Hippocampal formation (tissue), 2 donors: ENCODE measurements around the gene IL34.
"Not testable (repeated sequence)": the region's sequence is repeated elsewhere in the genome, so short reads cannot be mapped to it uniquely, and the experiment has no call there.

Experiments
- DNase-seq, 2 donors: peaks; one replicate each; lab custom pipeline; 2025; lab: John Stamatoyannopoulos, UW

Gene IL34

GRCh38 chr16:70632273-70632672 lies 14.1 kb upstream of the IL34 start:
- DNase-seq, result no peak

- DNase-seq, result not testable (repeated sequence)
Observed at GRCh38 chr16:70633617-70634016, 12.7 kb upstream of the IL34 start.

- no peak for DNase-seq
Observed at GRCh38 chr16:70634861-70635260, 11.5 kb upstream of the IL34 start.

GRCh38 chr16:70635336-70636016 lies 10.9 kb upstream of the IL34 start:
- DNase-seq, result no peak

GRCh38 chr16:70638814-70639792 lies 7.3 kb upstream of the IL34 start:
- DNase-seq, result no peak

- DNase-seq, result no peak
Observed at GRCh38 chr16:70642633-70643032, 3.7 kb upstream of the IL34 start.

- DNase-seq, result not testable (repeated sequence)
Observed at GRCh38 chr16:70643264-70643663, 3.1 kb upstream of the IL34 start.

GRCh38 chr16:70644763-70645597 lies 1.4 kb upstream of the IL34 start:
- no peak for DNase-seq

GRCh38 chr16:70647441-70648359 lies 1.3 kb downstream of the IL34 start:
- no peak for DNase-seq

- DNase-seq, result no peak
Observed at GRCh38 chr16:70648606-70649005, 2.2 kb downstream of the IL34 start.

- no peak for DNase-seq
Observed at GRCh38 chr16:70649300-70649699, 2.9 kb downstream of the IL34 start.

- DNase-seq, result no peak
Observed at GRCh38 chr16:70650216-70650615, 3.9 kb downstream of the IL34 start.

GRCh38 chr16:70651524-70651923 lies 5.2 kb downstream of the IL34 start:
- DNase-seq, result no peak

- DNase-seq, result no peak
Observed at GRCh38 chr16:70652322-70652721, 6.0 kb downstream of the IL34 start.

- no peak for DNase-seq
Observed at GRCh38 chr16:70653406-70653805, 7.0 kb downstream of the IL34 start.

GRCh38 chr16:70653809-70654771 lies 7.7 kb downstream of the IL34 start:
- peak; percentile 72 to 75 for DNase-seq

GRCh38 chr16:70656065-70656711 lies 9.8 kb downstream of the IL34 start:
- no peak for DNase-seq

GRCh38 chr16:70656712-70657263 lies 10.4 kb downstream of the IL34 start:
- DNase-seq, result no peak

- no peak for DNase-seq
Observed at GRCh38 chr16:70657956-70658355, 11.6 kb downstream of the IL34 start.
